Fibroblast of lung (primary cell): ENCODE measurements around the gene GRWD1.

Experiments
- EZH2 ChIP-seq: IDR thresholded peaks from 2 replicates; pipeline ENCODE4 v1.5.1; 2012; ENCODE audit warnings: low read length, control low read depth, mild to moderate bottlenecking; ENCODE audit errors: missing control alignments
- TF ChIP-seq, protein P1 (sequence below), 2 donors: IDR thresholded peaks in 1 of 2; conservative IDR thresholded peaks in 1 of 2; 1 replicate in 1 of 2; 2 replicates in 1 of 2; pipeline ENCODE4 v1.5.1; 2011 to 2012; ENCODE audit warnings: low read length in 2 of 2, control low read depth in 1 of 2, inconsistent platforms in 1 of 2, low read depth in 1 of 2, mild to moderate bottlenecking in 1 of 2

DNA sequence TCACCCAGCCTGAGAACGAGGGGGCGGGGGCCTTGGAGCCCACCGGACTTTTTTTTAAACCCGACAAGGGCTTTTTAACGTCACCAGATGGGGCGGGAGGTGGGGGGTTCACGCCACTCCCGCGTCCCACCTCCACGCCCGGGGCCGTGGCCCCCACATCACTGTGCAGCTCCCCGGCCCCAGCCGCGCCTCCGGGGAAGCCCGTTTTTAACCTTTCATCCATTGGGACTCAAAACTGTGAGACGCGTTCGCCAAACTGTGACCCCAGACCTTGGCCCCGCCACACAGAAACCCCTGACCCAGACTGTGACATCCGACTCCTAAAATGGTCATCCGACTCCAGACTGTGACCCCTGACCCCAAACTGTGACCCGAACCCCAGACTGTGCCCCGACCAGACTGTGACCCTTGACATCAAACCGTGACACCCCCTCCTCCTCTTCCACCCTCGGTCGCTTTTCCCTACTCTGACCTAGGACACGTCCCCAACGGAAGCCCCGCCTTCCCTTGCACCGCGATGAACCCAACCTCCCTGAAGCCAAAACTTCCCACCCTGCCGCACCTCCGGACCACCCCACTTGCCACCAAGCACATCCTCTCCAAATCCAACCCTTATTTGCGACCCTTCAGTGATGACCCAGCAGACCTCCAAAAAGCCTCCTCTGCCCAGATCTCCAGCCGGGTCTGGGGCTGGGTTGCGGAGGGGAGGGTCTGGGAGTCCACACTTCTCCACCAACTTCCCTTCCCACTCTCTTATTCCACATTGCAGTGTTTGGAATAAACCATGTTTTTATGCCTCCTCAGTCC lies 1.5 kb upstream of the GRWD1 start:
- TF ChIP-seq, protein P1, sequence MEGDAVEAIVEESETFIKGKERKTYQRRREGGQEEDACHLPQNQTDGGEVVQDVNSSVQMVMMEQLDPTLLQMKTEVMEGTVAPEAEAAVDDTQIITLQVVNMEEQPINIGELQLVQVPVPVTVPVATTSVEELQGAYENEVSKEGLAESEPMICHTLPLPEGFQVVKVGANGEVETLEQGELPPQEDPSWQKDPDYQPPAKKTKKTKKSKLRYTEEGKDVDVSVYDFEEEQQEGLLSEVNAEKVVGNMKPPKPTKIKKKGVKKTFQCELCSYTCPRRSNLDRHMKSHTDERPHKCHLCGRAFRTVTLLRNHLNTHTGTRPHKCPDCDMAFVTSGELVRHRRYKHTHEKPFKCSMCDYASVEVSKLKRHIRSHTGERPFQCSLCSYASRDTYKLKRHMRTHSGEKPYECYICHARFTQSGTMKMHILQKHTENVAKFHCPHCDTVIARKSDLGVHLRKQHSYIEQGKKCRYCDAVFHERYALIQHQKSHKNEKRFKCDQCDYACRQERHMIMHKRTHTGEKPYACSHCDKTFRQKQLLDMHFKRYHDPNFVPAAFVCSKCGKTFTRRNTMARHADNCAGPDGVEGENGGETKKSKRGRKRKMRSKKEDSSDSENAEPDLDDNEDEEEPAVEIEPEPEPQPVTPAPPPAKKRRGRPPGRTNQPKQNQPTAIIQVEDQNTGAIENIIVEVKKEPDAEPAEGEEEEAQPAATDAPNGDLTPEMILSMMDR (conservative IDR thresholded peaks at IDR 0.05 in 1 of 2, IDR thresholded peaks at IDR 0.05 in 1 of 2; ENCODE audit: low read depth in 1 of 2, low read length in 2 of 2), result no peak
- peak; percentile 5 for TF ChIP-seq EZH2
